GM18867 (cell line): ENCODE measurements around the gene ZFYVE26.
"Not testable (repeated sequence)": the region's sequence is repeated elsewhere in the genome, so short reads cannot be mapped to it uniquely, and the experiment has no call there.

Experiments used
- ATAC-seq: cut with Tn5 transposase; IDR thresholded peaks from one replicate; pipeline ENCODE4 v1.9.1; 2021; ENCODE audit warnings: mild to moderate bottlenecking, moderate library complexity; ENCODE audit not compliant: unreplicated experiment

The ZFYVE26 gene

GRCh38 chr14:67816326-67817002 is at the start of gene ZFYVE26:
TSS of gene ZFYVE26 (minus strand) at chr14:67816590. CDS start at chr14:67815963, 627 bp downstream.
- peak; percentile 83 for ATAC-seq

GRCh38 chr14:67863223-67863622 is 46.8 kb upstream of the ZFYVE26 start:
- no peak for ATAC-seq

- no peak for ATAC-seq
Measured at GRCh38 chr14:67859169-67859749, 42.9 kb upstream of the ZFYVE26 start.

- ATAC-seq: no peak
Measured at GRCh38 chr14:67857778-67858350, 41.5 kb upstream of the ZFYVE26 start.

- no peak for ATAC-seq
Measured at GRCh38 chr14:67856827-67857226, 40.4 kb upstream of the ZFYVE26 start.

GRCh38 chr14:67853715-67854114 is 37.3 kb upstream of the ZFYVE26 start:
- no peak for ATAC-seq

- ATAC-seq: no peak
Measured at GRCh38 chr14:67852926-67853604, 36.7 kb upstream of the ZFYVE26 start.

- ATAC-seq: no peak
Measured at GRCh38 chr14:67851785-67852410, 35.5 kb upstream of the ZFYVE26 start.

- no peak for ATAC-seq
Measured at GRCh38 chr14:67850066-67850830, 33.9 kb upstream of the ZFYVE26 start.

GRCh38 chr14:67846029-67846610 is 29.7 kb upstream of the ZFYVE26 start:
- ATAC-seq: no peak

- no peak for ATAC-seq
Measured at GRCh38 chr14:67837011-67837624, 20.7 kb upstream of the ZFYVE26 start.

GRCh38 chr14:67835596-67835995 is 19.2 kb upstream of the ZFYVE26 start:
- no peak for ATAC-seq

- ATAC-seq: no peak
Measured at GRCh38 chr14:67833403-67833802, 17.0 kb upstream of the ZFYVE26 start.

GRCh38 chr14:67831113-67831512 is 14.7 kb upstream of the ZFYVE26 start:
- no peak for ATAC-seq

- ATAC-seq: no peak
Measured at GRCh38 chr14:67821121-67821520, 4.7 kb upstream of the ZFYVE26 start.

- ATAC-seq: no peak
Measured at GRCh38 chr14:67820428-67820971, 4.1 kb upstream of the ZFYVE26 start.

GRCh38 chr14:67819563-67820421 is 3.4 kb upstream of the ZFYVE26 start, which contains the start of gene RAD51B:
TSS of gene RAD51B (plus strand) at chr14:67819779.
- ATAC-seq: peak; percentile 74

GRCh38 chr14:67818476-67818875 is 2.1 kb upstream of the ZFYVE26 start:
- ATAC-seq: not testable (repeated sequence)
